MCF 10A (cell line): ENCODE results near the gene TMEM37. TPM values are rescaled to one million over a fixed set of nuclear protein-coding genes. Genes with fewer than 3 reads are reported as not detected.

ENCODE experiments used
- BruUV-seq: library from RNA; stranded (reverse); fragments of 400-500 nt; replicated peaks from 2 replicates; lab custom pipeline; 2021; lab: Mats Ljungman, UMichigan
- CTCF ChIA-PET: fragments of 300-600 bp; sonication (Branson Sonifier 250); formaldehyde crosslinking; extraction: SDS; loops from one replicate; lab custom pipeline; 2021; ENCODE audit warnings: antibody characterized with exemption, inconsistent platforms; lab: Yijun Ruan, JAX
- POLR2A ChIA-PET: fragments of 300-600, 350-650 bp; sonication (Branson Sonifier 250); formaldehyde crosslinking; extraction: SDS; loops from one replicate; lab custom pipeline; 2020; ENCODE audit warnings: antibody characterized with exemption, inconsistent platforms; lab: Yijun Ruan, JAX
- DNase-seq: peaks from one replicate; pipeline ENCODE4 v3.0.0-alpha.2; 2018; ENCODE audit not compliant: unreplicated experiment
- H3K27ac Mint-ChIP-seq: one replicate; pipeline ENCODE4 v1.8.0; 2022; ENCODE audit warnings: mild to moderate bottlenecking, low read depth, mixed read lengths; ENCODE audit not compliant: unreplicated experiment
- H3K27me3 Mint-ChIP-seq: one replicate; pipeline ENCODE4 v1.8.0; 2022; ENCODE audit warnings: mixed read lengths; ENCODE audit not compliant: insufficient read depth, unreplicated experiment
- H3K36me3 Mint-ChIP-seq: one replicate; pipeline ENCODE4 v1.8.0; 2022; ENCODE audit warnings: mild to moderate bottlenecking, moderate library complexity, mixed read lengths; ENCODE audit not compliant: insufficient read depth, unreplicated experiment
- H3K4me1 Mint-ChIP-seq: one replicate; pipeline ENCODE4 v1.8.0; 2022; ENCODE audit warnings: mixed read lengths; ENCODE audit not compliant: insufficient read depth, unreplicated experiment
- H3K4me3 Mint-ChIP-seq: one replicate; pipeline ENCODE4 v1.8.0; 2022; ENCODE audit warnings: mild to moderate bottlenecking, moderate library complexity, mixed read lengths; ENCODE audit not compliant: unreplicated experiment
- H3K9me3 Mint-ChIP-seq: one replicate; pipeline ENCODE4 v1.8.0; 2022; ENCODE audit warnings: mixed read lengths; ENCODE audit not compliant: unreplicated experiment
- intact Hi-C: fragments of 100-400 bp; cut with micrococcal nuclease; formaldehyde crosslinking; loops from 2 replicates; pipeline ENCODE4 v1.14.1; 2022
- total RNA-seq: library from RNA; stranded (reverse); gene quantifications from 2 replicates; pipeline ENCODE4 v1.2.3, GENCODE V29; 2022
- TF ChIP-seq, protein P1 (sequence below): fragments of 200-600 bp; IDR thresholded peaks from one replicate; pipeline ENCODE4 v1.8.0; 2022; ENCODE audit warnings: antibody characterized with exemption, mild to moderate bottlenecking; ENCODE audit not compliant: unreplicated experiment

The TMEM37 gene
- total RNA-seq, 1 experiment from 2014 or later, result not detected

DNA sequence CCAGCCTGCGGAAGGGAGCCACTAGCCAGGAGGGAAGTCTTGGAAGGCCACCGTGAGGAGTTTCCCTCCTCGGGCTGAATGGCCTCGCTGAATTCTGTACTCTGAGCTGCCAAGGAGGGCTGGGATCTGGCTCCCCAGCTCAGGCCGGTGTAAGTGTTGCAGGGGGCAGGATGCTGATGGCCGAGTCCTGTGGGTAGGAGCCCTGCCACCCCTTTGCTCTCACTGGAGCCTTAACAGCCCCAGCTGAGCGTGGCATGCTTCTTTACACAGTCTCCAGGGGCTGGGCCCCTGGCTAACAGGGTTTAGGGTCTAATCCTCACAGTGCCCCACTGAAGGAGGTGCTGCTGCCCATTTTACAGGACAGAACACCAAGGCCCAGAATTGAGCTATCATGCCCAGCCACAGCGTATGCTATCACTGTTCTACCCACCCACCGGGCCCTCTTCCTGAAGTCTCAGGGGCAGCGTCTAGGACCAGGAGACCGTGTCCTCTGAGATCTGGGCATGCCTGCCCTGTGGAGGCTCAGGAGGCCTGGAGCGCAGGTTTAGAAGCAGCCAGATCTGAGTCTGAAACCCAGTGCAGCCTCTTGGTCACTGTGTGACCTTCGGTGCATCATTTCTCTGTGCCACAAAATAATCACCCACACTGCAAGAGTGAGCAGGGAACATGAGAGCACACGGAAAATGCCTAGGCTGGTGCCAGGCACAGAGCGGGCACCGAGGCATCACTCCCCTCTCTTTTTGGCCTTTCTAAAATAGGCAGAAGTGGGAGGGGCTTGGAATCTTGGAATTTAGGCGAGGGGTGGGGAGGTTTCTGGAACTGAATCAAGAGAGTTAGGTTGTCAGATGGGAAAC is 42.9 kb downstream of the TMEM37 start:
- BruUV-seq, result no TSS peak
- POLR2A ChIA-PET, result no interaction called here
- H3K36me3 Mint-ChIP-seq, result no peaks in the 10 kb centered on the region
- no peak overlapping the region for H3K27ac Mint-ChIP-seq
- intact Hi-C loops, result loop anchor here (5.0 kb wide), 2 partner anchors 462 to 592 kb away; no protein-coding TSS in a partner anchor
- peaks cover 5% of the 10 kb centered on the region for H3K4me1 Mint-ChIP-seq
- CTCF ChIA-PET, result interaction anchor here (0.6 to 8.0 kb wide), 10 partner anchors 11 to 70 kb away, joined by 3 to 124 read pairs (median 25); no protein-coding TSS in a partner anchor
- no peaks in the 10 kb centered on the region for H3K9me3 Mint-ChIP-seq
- no peak for DNase-seq
- TF ChIP-seq, protein P1, sequence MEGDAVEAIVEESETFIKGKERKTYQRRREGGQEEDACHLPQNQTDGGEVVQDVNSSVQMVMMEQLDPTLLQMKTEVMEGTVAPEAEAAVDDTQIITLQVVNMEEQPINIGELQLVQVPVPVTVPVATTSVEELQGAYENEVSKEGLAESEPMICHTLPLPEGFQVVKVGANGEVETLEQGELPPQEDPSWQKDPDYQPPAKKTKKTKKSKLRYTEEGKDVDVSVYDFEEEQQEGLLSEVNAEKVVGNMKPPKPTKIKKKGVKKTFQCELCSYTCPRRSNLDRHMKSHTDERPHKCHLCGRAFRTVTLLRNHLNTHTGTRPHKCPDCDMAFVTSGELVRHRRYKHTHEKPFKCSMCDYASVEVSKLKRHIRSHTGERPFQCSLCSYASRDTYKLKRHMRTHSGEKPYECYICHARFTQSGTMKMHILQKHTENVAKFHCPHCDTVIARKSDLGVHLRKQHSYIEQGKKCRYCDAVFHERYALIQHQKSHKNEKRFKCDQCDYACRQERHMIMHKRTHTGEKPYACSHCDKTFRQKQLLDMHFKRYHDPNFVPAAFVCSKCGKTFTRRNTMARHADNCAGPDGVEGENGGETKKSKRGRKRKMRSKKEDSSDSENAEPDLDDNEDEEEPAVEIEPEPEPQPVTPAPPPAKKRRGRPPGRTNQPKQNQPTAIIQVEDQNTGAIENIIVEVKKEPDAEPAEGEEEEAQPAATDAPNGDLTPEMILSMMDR, result no peak
- H3K4me3 Mint-ChIP-seq, result no peak overlapping the region
- H3K27me3 Mint-ChIP-seq, result no peaks in the 10 kb centered on the region

DNA sequence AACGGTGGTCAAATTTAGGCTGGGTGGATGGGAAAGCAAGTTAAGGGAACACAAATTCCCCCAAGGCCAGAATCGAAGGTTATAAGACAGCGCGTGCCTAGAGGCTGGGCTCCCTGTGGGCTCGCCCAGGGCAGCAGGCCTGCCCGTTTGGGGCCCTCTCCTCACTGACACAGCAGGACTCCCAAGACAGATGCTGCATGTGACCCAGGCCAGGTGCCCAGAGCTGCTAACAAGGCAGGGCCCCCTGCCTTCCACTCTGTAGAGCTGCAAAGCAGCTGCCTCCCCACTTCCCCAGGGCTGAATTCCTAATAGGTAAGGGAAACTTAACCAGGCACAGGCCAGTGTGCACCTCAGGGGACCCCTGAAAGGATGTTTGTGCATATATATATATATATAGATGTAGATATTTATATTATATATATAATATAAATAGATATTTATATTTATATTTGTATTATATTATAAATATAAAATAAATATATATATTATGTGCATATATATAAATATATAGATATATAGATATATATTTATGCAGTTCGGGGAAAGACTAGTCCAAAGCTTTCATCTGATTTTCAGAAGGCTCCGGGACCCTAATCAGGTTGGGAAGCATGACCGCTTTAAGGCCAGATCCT is 43.7 kb downstream of the TMEM37 start:
- Mint-ChIP-seq H3K4me1 (peaks cover 5% of the 10 kb centered on the region), H3K27me3 (no peaks in the 10 kb centered on the region), H3K4me3 (no peak overlapping the region), H3K27ac (no peak overlapping the region), H3K36me3 (no peaks in the 10 kb centered on the region), H3K9me3 (no peaks in the 10 kb centered on the region)
- BruUV-seq, result no TSS peak
- ChIA-PET CTCF (interaction anchor here (0.6 to 8.0 kb wide), 30 partner anchors 8 to 599 kb away, joined by 3 to 124 read pairs (median 5); partner anchors contain the start of gene TMEM37), POLR2A (no interaction called here)
- TF ChIP-seq, protein P1, result no peak
- DNase-seq, result no peak
- intact Hi-C loops, result loop anchor here (5.0 kb wide), 2 partner anchors 463 to 593 kb away; no protein-coding TSS in a partner anchor

DNA sequence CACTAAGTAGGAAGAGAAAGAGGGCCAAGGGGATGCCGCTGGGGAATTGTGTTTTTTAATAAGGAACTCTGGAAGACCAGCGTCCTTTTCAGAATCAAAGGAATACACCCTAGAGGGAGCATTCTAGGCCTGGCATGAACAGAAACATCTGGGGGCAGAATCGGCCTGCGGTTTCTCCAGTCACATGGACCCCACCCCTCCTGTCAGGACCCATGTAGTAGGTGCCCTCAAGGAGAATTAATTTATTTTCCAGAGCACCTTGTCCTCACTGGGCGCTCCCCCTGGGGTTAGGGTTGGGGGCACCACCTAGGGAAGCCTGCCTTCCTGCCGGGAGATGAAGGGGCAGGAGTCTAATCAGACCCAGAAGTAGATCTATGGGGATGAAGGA is 44.2 kb downstream of the TMEM37 start:
- DNase-seq, result no peak
- no peaks in the 10 kb centered on the region for H3K9me3 Mint-ChIP-seq
- BruUV-seq, result no TSS peak
- CTCF ChIA-PET, result interaction anchor here (0.6 to 8.0 kb wide), 32 partner anchors 9 to 600 kb away, joined by 3 to 124 read pairs (median 5); partner anchors contain the start of gene TMEM37
- no peak overlapping the region for H3K27ac Mint-ChIP-seq
- no peak overlapping the region for H3K4me3 Mint-ChIP-seq
- TF ChIP-seq, protein P1, result no peak
- intact Hi-C loops, result loop anchor here (1.0 to 5.0 kb wide), 3 partner anchors 69 to 594 kb away; no protein-coding TSS in a partner anchor
- no peaks in the 10 kb centered on the region for H3K36me3 Mint-ChIP-seq
- peaks cover 5% of the 10 kb centered on the region for H3K4me1 Mint-ChIP-seq
- H3K27me3 Mint-ChIP-seq, result no peaks in the 10 kb centered on the region
- POLR2A ChIA-PET, result interaction anchor here (0.8 to 1.3 kb wide), 4 partner anchors 9 to 70 kb away, joined by 3 to 7 read pairs (median 6); no protein-coding TSS in a partner anchor
